Smooth muscle cell (in vitro differentiated cells): ENCODE data around the gene LARGE2. TPM values are rescaled to one million over a fixed set of nuclear protein-coding genes. Genes with fewer than 3 reads are reported as not detected.

Experiments used
- DNase-seq: peaks from one replicate; lab custom pipeline; 2025; ENCODE audit not compliant: unreplicated experiment; lab: John Stamatoyannopoulos, UW
- H2AFZ ChIP-seq: fragments of 200-600 bp; sonication (generic); 2 replicates; pipeline ENCODE4 v1.6.0; 2016; ENCODE audit warnings: antibody characterized with exemption, low read depth, mild to moderate bottlenecking
- H3F3A ChIP-seq: fragments of 200-600 bp; sonication (generic); 2 replicates; pipeline ENCODE4 v1.6.0; 2017; ENCODE audit warnings: antibody characterized with exemption, low read depth
- H3K27ac ChIP-seq: fragments of 200-600 bp; sonication (generic); 2 replicates; pipeline ENCODE4 v1.5.1; 2016; ENCODE audit warnings: low read depth, mild to moderate bottlenecking
- H3K27me3 ChIP-seq: fragments of 200-600 bp; sonication (generic); 2 replicates; pipeline ENCODE4 v1.6.1; 2016; ENCODE audit warnings: low read depth, mild to moderate bottlenecking
- H3K36me3 ChIP-seq: fragments of 200-600 bp; sonication (generic); 2 replicates; pipeline ENCODE4 v1.5.1; 2016; ENCODE audit warnings: low read depth
- H3K4me1 ChIP-seq: fragments of 200-600 bp; sonication (generic); 2 replicates; pipeline ENCODE4 v1.5.1; 2016; ENCODE audit warnings: low read depth
- H3K4me2 ChIP-seq: fragments of 200-600 bp; sonication (generic); 2 replicates; pipeline ENCODE4 v1.6.0; 2016; ENCODE audit warnings: mild to moderate bottlenecking
- H3K4me3 ChIP-seq: fragments of 200-600 bp; sonication (generic); 2 replicates; pipeline ENCODE4 v1.5.1; 2016; ENCODE audit warnings: mild to moderate bottlenecking
- H3K79me2 ChIP-seq: fragments of 200-600 bp; sonication (generic); 2 replicates; pipeline ENCODE4 v1.6.0; 2016; ENCODE audit warnings: low read depth, mild to moderate bottlenecking
- H3K9ac ChIP-seq: fragments of 200-600 bp; sonication (generic); 2 replicates; pipeline ENCODE4 v1.6.0; 2016; ENCODE audit warnings: low read depth
- H3K9me3 ChIP-seq: fragments of 200-600 bp; sonication (generic); replicated peaks from 2 replicates; pipeline ENCODE4 v1.5.1; 2016; ENCODE audit warnings: low read depth
- H4K20me1 ChIP-seq: fragments of 200-600 bp; sonication (generic); 2 replicates; pipeline ENCODE4 v1.6.0; 2016; ENCODE audit warnings: low read depth
- CTCF ChIP-seq: fragments of 200-600 bp; sonication (generic); IDR thresholded peaks from 2 replicates; pipeline ENCODE4 v1.5.1; 2017; ENCODE audit warnings: borderline replicate concordance, mild to moderate bottlenecking, antibody characterized with exemption; ENCODE audit not compliant: insufficient read depth, poor library complexity, severe bottlenecking
- WGBS: methylation state at CpG from one replicate; pipeline ENCODE4 v1.1.7; 2016; ENCODE audit warnings: low lambda C conversion rate; 5-methylcytosine and 5-hydroxymethylcytosine counted together
- polyA plus RNA-seq: library from polyadenylated mRNA; unstranded; fragments of >200 nt; fragmentation: Nextera tagmentation; extraction: Ambion mirVana; gene quantifications from 2 replicates; pipeline ENCODE4 v1.2.1, GENCODE V29; 2016
- total RNA-seq: library from RNA; depleted of rRNA; stranded (reverse); fragments of >200 nt; gene quantifications from 2 replicates; pipeline ENCODE4 v1.2.3, GENCODE V29; 2014

The LARGE2 gene
- total and polyA plus RNA-seq, 2 experiments from 2014 or later = 0.40 to 0.46 TPM

DNA sequence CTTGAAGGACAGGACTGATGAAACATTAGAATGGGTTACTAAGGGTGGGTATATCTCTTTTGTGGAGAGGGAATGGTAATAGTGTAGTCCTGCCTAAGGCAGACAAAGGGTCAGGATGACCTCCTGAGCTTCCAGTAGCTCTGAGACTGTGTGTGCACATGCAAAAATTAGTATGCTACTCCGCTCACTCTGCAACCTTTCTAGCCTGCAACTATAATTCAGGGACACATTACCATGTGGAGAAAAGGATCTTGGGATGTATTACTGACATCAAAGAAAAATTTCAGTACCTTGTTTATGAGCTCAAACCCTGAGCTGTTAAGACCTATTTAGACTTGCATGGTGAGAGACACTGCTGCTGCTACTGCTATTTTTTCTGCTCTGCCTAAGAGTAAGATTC is 25.4 kb downstream of the LARGE2 start:
- H3F3A ChIP-seq = no peaks in the 10 kb centered on the region
- WGBS = 100% methylated on average over 1 of the region's 1 CpG
- H3K36me3 ChIP-seq = peaks cover 10% of the 10 kb centered on the region
- H3K4me3 ChIP-seq = no peak overlapping the region
- peaks cover 4% of the 10 kb centered on the region for H4K20me1 ChIP-seq
- no peaks in the 10 kb centered on the region for H3K9me3 ChIP-seq
- no peak overlapping the region for H3K27ac ChIP-seq
- H3K4me1 ChIP-seq = no peaks in the 10 kb centered on the region
- no peak for TF ChIP-seq CTCF
- DNase-seq = no peak
- H2AFZ ChIP-seq = no peak overlapping the region
- no peaks in the 10 kb centered on the region for H3K27me3 ChIP-seq
- H3K9ac ChIP-seq = no peak overlapping the region
- no peaks in the 10 kb centered on the region for H3K79me2 ChIP-seq
- no peak overlapping the region for H3K4me2 ChIP-seq

- Histone ChIP-seq H3K9me3 (no peaks in the 10 kb centered on the region), H3K4me2 (no peak overlapping the region), H4K20me1 (peaks cover 4% of the 10 kb centered on the region), H3K4me3 (no peak overlapping the region), H3K79me2 (no peaks in the 10 kb centered on the region), H2AFZ (no peak overlapping the region), H3K9ac (no peak overlapping the region), H3K27me3 (no peaks in the 10 kb centered on the region), H3K4me1 (no peaks in the 10 kb centered on the region), H3F3A (no peaks in the 10 kb centered on the region), H3K27ac (no peak overlapping the region), H3K36me3 (peaks cover 15% of the 10 kb centered on the region)
- no peak for TF ChIP-seq CTCF
- no peak for DNase-seq
- 88% methylated on average over 3 of the region's 3 CpGs for WGBS
Measured at GRCh38 chr11:45948356-45948755, 25.9 kb downstream of the LARGE2 start.

- peaks cover 17% of the 10 kb centered on the region for H3K36me3 ChIP-seq
- no peaks in the 10 kb centered on the region for H3K9me3 ChIP-seq
- no peak overlapping the region for H3K4me3 ChIP-seq
- no peak overlapping the region for H2AFZ ChIP-seq
- no peaks in the 10 kb centered on the region for H3K27me3 ChIP-seq
- no peaks in the 10 kb centered on the region for H3K79me2 ChIP-seq
- no peaks in the 10 kb centered on the region for H3K4me1 ChIP-seq
- no peak overlapping the region for H3K9ac ChIP-seq
- TF ChIP-seq CTCF = no peak
- peaks cover 4% of the 10 kb centered on the region for H4K20me1 ChIP-seq
- no peaks in the 10 kb centered on the region for H3F3A ChIP-seq
- no peak overlapping the region for H3K4me2 ChIP-seq
- no peak for DNase-seq
- 100% methylated on average over 1 of the region's 1 CpG for WGBS
- H3K27ac ChIP-seq = no peak overlapping the region
Measured at GRCh38 chr11:45949992-45950407, 27.5 kb downstream of the LARGE2 start.

DNA sequence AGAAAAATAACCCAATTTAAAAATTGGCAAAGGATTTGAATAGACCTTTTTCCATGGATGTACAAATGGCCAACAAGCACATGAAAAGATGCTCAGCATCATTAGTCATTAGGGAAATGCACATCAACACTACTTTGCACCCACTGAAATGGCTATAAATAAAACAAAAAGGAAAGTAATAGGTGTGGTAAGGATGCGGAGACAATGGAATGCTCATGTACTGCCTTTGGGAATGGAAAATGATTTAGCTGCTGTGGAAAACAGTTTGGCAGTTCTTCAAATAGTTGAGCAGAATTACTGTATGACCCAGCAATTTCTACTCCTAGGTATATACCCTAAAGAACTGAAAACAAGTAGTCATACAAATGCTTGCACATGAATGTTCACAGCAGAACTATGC is 37.4 kb downstream of the LARGE2 start:
- H3K27me3 ChIP-seq = no peaks in the 10 kb centered on the region
- peaks cover 36% of the 10 kb centered on the region for H4K20me1 ChIP-seq
- no peak overlapping the region for H3K27ac ChIP-seq
- H2AFZ ChIP-seq = no peak overlapping the region
- H3K9me3 ChIP-seq = no peaks in the 10 kb centered on the region
- H3K9ac ChIP-seq = no peak overlapping the region
- H3F3A ChIP-seq = no peaks in the 10 kb centered on the region
- H3K4me1 ChIP-seq = no peaks in the 10 kb centered on the region
- H3K4me3 ChIP-seq = no peak overlapping the region
- peaks cover 5% of the 10 kb centered on the region for H3K36me3 ChIP-seq
- H3K79me2 ChIP-seq = peaks cover 14% of the 10 kb centered on the region
- no peak for TF ChIP-seq CTCF
- 98% methylated on average over 1 of the region's 1 CpG for WGBS
- H3K4me2 ChIP-seq = no peak overlapping the region
- DNase-seq = no peak
